ENCODE measurements around the gene RPL37A. TPM values are rescaled to one million over a fixed set of nuclear protein-coding genes. Genes with fewer than 3 reads are reported as not detected.

The RPL37A gene
- total RNA-seq, 2 donors from 2014 or later, result 1,435 to 1,814 TPM

DNA sequence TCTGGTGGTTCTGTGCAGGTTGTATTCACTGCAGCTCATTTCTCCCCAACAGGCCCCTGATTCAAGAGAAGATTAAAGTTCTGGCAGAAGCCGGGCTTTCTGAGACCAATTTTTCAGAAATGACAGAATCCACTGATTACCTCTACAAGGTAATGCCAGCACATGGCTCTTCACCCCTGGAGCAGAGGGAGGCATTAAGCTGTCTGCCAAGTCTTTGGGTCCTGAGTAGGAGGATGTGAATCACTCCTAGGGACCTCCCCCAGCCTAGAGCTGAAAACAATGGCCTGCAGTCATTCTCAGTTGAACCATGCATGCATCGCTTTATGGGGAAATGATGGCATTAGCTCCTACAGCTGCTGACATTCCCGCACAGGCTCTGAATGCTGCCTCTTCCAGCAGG, 20.5 kb upstream of the RPL37A start:
- DNase-seq (ENCODE audit: low spot score), result no peak
- intact Hi-C loops (cut with DNase I), result no loop called here
- no peaks in the 10 kb centered on the region for H3K9me3 ChIP-seq
- no peak overlapping the region for H3K4me3 ChIP-seq
- TF ChIP-seq POLR2A (IDR thresholded peaks at IDR 0.05), result no peak
- TF ChIP-seq POLR2AphosphoS5 (IDR thresholded peaks at IDR 0.05), result no peak
- no peak for TF ChIP-seq CTCF (IDR thresholded peaks at IDR 0.05)
- H3K27ac ChIP-seq, result no peak overlapping the region
- no peaks in the 10 kb centered on the region for H3K27me3 ChIP-seq (replicated peaks; ENCODE audit: insufficient read depth)
- H3K4me1 ChIP-seq (replicated peaks), result no peaks in the 10 kb centered on the region
- WGBS, result 59% methylated on average over 3 of the region's 3 CpGs
- peaks cover 0 to 10% of the 10 kb centered on the region in 2 donors for H3K36me3 ChIP-seq

DNA sequence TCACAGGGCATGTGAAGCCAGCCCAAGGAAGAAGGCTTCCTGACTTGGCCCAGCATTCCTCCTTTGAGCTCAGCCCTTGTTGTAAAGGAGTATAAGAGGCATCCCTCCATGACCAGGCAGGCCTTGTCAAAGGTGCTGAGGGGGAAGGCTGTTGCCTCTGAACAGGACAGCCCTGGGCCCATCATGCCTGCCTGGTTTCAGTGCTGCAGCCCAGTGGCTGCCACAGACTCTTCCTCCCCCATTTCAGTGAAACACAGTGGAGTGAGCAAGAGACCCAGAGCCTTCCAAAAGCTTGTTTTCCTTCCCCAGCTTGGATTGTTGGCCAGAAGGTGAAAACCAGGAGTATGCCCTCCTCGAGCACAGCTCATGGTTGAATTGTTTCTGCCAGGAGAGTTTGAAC, 19.9 kb upstream of the RPL37A start:
- intact Hi-C loops (cut with DNase I), result no loop called here
- Histone ChIP-seq H3K27me3 (replicated peaks; ENCODE audit: insufficient read depth) (no peaks in the 10 kb centered on the region), H3K9me3 (no peaks in the 10 kb centered on the region), H3K27ac (no peak overlapping the region), H3K4me1 (replicated peaks) (no peaks in the 10 kb centered on the region), H3K4me3 (no peak overlapping the region), H3K36me3 (peaks cover 0 to 10% of the 10 kb centered on the region in 2 donors)
- DNase-seq (ENCODE audit: low spot score), result no peak
- WGBS, result 88% methylated on average over 1 of the region's 1 CpG
- TF ChIP-seq CTCF (IDR thresholded peaks at IDR 0.05) (no peak), POLR2AphosphoS5 (IDR thresholded peaks at IDR 0.05) (no peak), POLR2A (IDR thresholded peaks at IDR 0.05) (no peak)

GRCh38 chr2:216480221-216480620, 18.4 kb upstream of the RPL37A start:
- H3K27me3 ChIP-seq (replicated peaks; ENCODE audit: insufficient read depth), result no peaks in the 10 kb centered on the region
- H3K36me3 ChIP-seq, result peaks cover 0 to 10% of the 10 kb centered on the region in 2 donors

DNA sequence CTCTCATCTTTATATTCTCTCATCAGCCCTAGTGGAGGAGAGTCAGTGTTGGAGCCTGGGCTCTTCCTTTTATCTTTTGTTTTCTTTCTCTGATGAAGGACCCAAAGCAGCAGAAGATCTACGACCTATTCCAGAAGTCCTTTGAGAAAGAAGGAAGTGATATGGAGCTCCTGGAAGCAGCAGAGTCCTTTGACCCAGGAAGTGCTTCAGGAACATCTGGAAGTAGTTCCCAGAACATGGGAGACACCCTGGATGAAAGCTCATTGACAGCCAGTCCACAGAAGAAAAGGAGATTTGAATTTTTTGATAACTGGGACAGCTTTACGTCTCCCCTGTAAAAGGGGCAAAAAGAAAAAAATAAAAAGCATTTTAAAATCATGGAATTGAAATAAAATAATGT, 16.0 kb upstream of the RPL37A start:
- Histone ChIP-seq H3K4me1 (replicated peaks) (no peaks in the 10 kb centered on the region), H3K27ac (no peak overlapping the region), H3K27me3 (replicated peaks; ENCODE audit: insufficient read depth) (no peaks in the 10 kb centered on the region), H3K4me3 (no peak overlapping the region), H3K36me3 (peaks cover 0 to 10% of the 10 kb centered on the region in 2 donors), H3K9me3 (no peaks in the 10 kb centered on the region)
- no peak for DNase-seq (ENCODE audit: low spot score)
- intact Hi-C loops (cut with DNase I), result no loop called here
- TF ChIP-seq CTCF (IDR thresholded peaks at IDR 0.05) (no peak), POLR2AphosphoS5 (IDR thresholded peaks at IDR 0.05) (no peak), POLR2A (IDR thresholded peaks at IDR 0.05) (no peak)
- 89% methylated on average over 2 of the region's 2 CpGs for WGBS

More at GRCh38 chr2:216480221-216480620, 18.4 kb upstream of the RPL37A start:
- TF ChIP-seq POLR2A (IDR thresholded peaks at IDR 0.05) (no peak), POLR2AphosphoS5 (IDR thresholded peaks at IDR 0.05) (no peak), CTCF (IDR thresholded peaks at IDR 0.05) (no peak)
- Histone ChIP-seq H3K9me3 (no peaks in the 10 kb centered on the region), H3K27ac (no peak overlapping the region), H3K4me3 (no peak overlapping the region), H3K4me1 (replicated peaks) (no peaks in the 10 kb centered on the region)
- no peak for DNase-seq (ENCODE audit: low spot score)
- 90% methylated on average over 3 of the region's 3 CpGs for WGBS
- intact Hi-C loops (cut with DNase I), result no loop called here

GRCh38 chr2:216485237-216485636, 13.4 kb upstream of the RPL37A start:
- TF ChIP-seq POLR2A (IDR thresholded peaks at IDR 0.05) (no peak), CTCF (IDR thresholded peaks at IDR 0.05) (no peak), POLR2AphosphoS5 (IDR thresholded peaks at IDR 0.05) (no peak)
- H3K4me3 ChIP-seq, result no peak overlapping the region
- DNase-seq (ENCODE audit: low spot score), result no peak
- no peaks in the 10 kb centered on the region for H3K27me3 ChIP-seq (replicated peaks; ENCODE audit: insufficient read depth)
- H3K36me3 ChIP-seq, result no peaks in the 10 kb centered on the region
- no peaks in the 10 kb centered on the region for H3K4me1 ChIP-seq (replicated peaks)
- WGBS, result 93% methylated on average over 3 of the region's 3 CpGs
- no peaks in the 10 kb centered on the region for H3K9me3 ChIP-seq
- intact Hi-C loops (cut with DNase I), result no loop called here
- no peak overlapping the region for H3K27ac ChIP-seq
